OCI-LY7 (cell line): ENCODE results near the gene MSL1. TPM values are rescaled to one million over a fixed set of nuclear protein-coding genes. Genes with fewer than 3 reads are reported as not detected.

Experiments
- BruUV-seq: library from RNA; stranded (reverse); fragments of 400-500 nt; replicated peaks from 2 replicates; lab custom pipeline; 2021; lab: Mats Ljungman, UMichigan
- CTCF ChIA-PET: fragments of 300-600 bp; sonication (Branson Sonifier 250); formaldehyde crosslinking; loops from one replicate; lab custom pipeline; 2022; ENCODE audit warnings: antibody characterized with exemption; ENCODE audit not compliant: unreplicated experiment; lab: Charles Lee
- POLR2A ChIA-PET: fragments of 300-600 bp; sonication (Branson Sonifier 250); formaldehyde crosslinking; loops from one replicate; lab custom pipeline; 2022; ENCODE audit warnings: antibody characterized with exemption; lab: Charles Lee
- DNase-seq: peaks from one replicate; pipeline ENCODE4 v3.0.0-alpha.2; 2015; ENCODE audit warnings: low spot score
- H2AFZ ChIP-seq: fragments of 200-600 bp; sonication (generic), shearing (Covaris generic); 2 replicates; pipeline ENCODE4 v1.6.1; 2014; ENCODE audit warnings: mild to moderate bottlenecking, antibody characterized with exemption, low read length, moderate library complexity
- H3K27ac ChIP-seq: fragments of 200-600 bp; sonication (generic); 2 replicates; pipeline ENCODE4 v1.5.1; 2014; ENCODE audit warnings: mixed run types, low read depth, mild to moderate bottlenecking, moderate library complexity, low read length, inconsistent platforms; ENCODE audit not compliant: poor library complexity, severe bottlenecking
- H3K36me3 ChIP-seq: fragments of 200-600 bp; sonication (generic); 2 replicates; pipeline ENCODE4 v1.6.1; 2014; ENCODE audit warnings: mild to moderate bottlenecking, antibody characterized with exemption, low read length, moderate library complexity, mixed read lengths; ENCODE audit not compliant: insufficient read depth
- H3K4me1 ChIP-seq: fragments of 200-600 bp; sonication (generic); 2 replicates; pipeline ENCODE4 v1.5.1; 2014; ENCODE audit warnings: mild to moderate bottlenecking, low read length; ENCODE audit not compliant: insufficient read depth, poor library complexity, severe bottlenecking
- H3K4me2 ChIP-seq: fragments of 200-600 bp; sonication (generic); 2 replicates; pipeline ENCODE4 v1.6.1; 2014; ENCODE audit warnings: mild to moderate bottlenecking, low read length
- H3K4me3 ChIP-seq: fragments of 200-600 bp; sonication (generic); 2 replicates; pipeline ENCODE4 v1.5.1; 2014; ENCODE audit warnings: mild to moderate bottlenecking, low read depth, low read length; ENCODE audit not compliant: poor library complexity, severe bottlenecking
- H3K79me2 ChIP-seq: fragments of 200-600 bp; sonication (generic); 2 replicates; pipeline ENCODE4 v1.6.1; 2016; ENCODE audit warnings: low read depth, mild to moderate bottlenecking, low read length, moderate library complexity, mixed read lengths; ENCODE audit not compliant: insufficient read depth
- H3K9me2 ChIP-seq: fragments of 200-600 bp; sonication (generic); 2 replicates; pipeline ENCODE4 v1.6.1; 2016; ENCODE audit warnings: mild to moderate bottlenecking, low read length, mixed read lengths; ENCODE audit not compliant: insufficient read depth
- H3K9me3 ChIP-seq: fragments of 200-600 bp; sonication (generic); 2 replicates; pipeline ENCODE4 v1.6.1; 2014; ENCODE audit warnings: mild to moderate bottlenecking, mixed run types, low read length, mixed read lengths
- H4K20me1 ChIP-seq: fragments of 200-600 bp; sonication (generic); 2 replicates; pipeline ENCODE4 v1.6.1; 2014; ENCODE audit warnings: mild to moderate bottlenecking, antibody characterized with exemption, low read length, moderate library complexity, mixed read lengths; ENCODE audit not compliant: insufficient read depth
- CTCF ChIP-seq: fragments of 200-600 bp; sonication (generic); conservative IDR thresholded peaks from 2 replicates; pipeline ENCODE4 v1.5.1; 2014; ENCODE audit warnings: mild to moderate bottlenecking, antibody characterized with exemption, low read length, moderate library complexity, mixed read lengths
- EZH2phosphoT487 ChIP-seq: fragments of 200-600 bp; sonication (generic); IDR thresholded peaks from 2 replicates; pipeline ENCODE4 v1.6.1; 2018; ENCODE audit warnings: low read depth, borderline replicate concordance, mild to moderate bottlenecking, mixed run types, antibody characterized with exemption, low read length, moderate library complexity, mixed read lengths
- intact Hi-C: fragments of 100-400 bp; cut with micrococcal nuclease; formaldehyde crosslinking; loops from one replicate; pipeline ENCODE4 v1.10.0; 2022; ENCODE audit not compliant: unreplicated experiment
- total RNA-seq, 2 experiments: library from RNA; depleted of rRNA in 1 of 2; stranded (reverse); fragments of >200 nt in 1 of 2; shearing (Covaris generic) in 1 of 2; gene quantifications; 2 replicates each; pipeline ENCODE4 v1.2.3, GENCODE V29; 2014 to 2022

The MSL1 gene
- total RNA-seq, 2 experiments from 2014 or later: 95.4 to 97.2 TPM

- Histone ChIP-seq H2AFZ (no peak overlapping the region), H3K4me3 (no peak overlapping the region), H3K79me2 (no peaks in the 10 kb centered on the region)
Observed at GRCh38 chr17:40105861-40106759, 15.7 kb upstream of the MSL1 start.

GRCh38 chr17:40106760-40107521 is 14.8 kb upstream of the MSL1 start:
- peak overlapping the region; percentile 33; the same call in 1 of the 2 replicates for H3K4me2 ChIP-seq
- no peak overlapping the region for H3K27ac ChIP-seq
- BruUV-seq: no TSS peak
- H3K9me2 ChIP-seq: no peaks in the 10 kb centered on the region
- intact Hi-C loops: no loop called here
- DNase-seq: no peak
- CTCF ChIA-PET: no interaction called here
- H3K36me3 ChIP-seq: no peaks in the 10 kb centered on the region
- H3K79me2 ChIP-seq: no peaks in the 10 kb centered on the region
- no peaks in the 10 kb centered on the region for H3K9me3 ChIP-seq
- no peaks in the 10 kb centered on the region for H4K20me1 ChIP-seq
- POLR2A ChIA-PET: no interaction called here
- no peak for TF ChIP-seq EZH2phosphoT487
- TF ChIP-seq CTCF: no peak
- H2AFZ ChIP-seq: no peak overlapping the region
- no peak overlapping the region for H3K4me3 ChIP-seq
- peaks cover 36% of the 10 kb centered on the region for H3K4me1 ChIP-seq

More at GRCh38 chr17:40105861-40106759, 15.7 kb upstream of the MSL1 start:
- no peak for DNase-seq
- no peak overlapping the region for H3K4me2 ChIP-seq
- H3K27ac ChIP-seq: no peak overlapping the region
- intact Hi-C loops: no loop called here
- no peak for TF ChIP-seq EZH2phosphoT487
- TF ChIP-seq CTCF: no peak
- ChIA-PET CTCF (no interaction called here), POLR2A (no interaction called here)
- peaks cover 32% of the 10 kb centered on the region for H3K4me1 ChIP-seq
- no peaks in the 10 kb centered on the region for H4K20me1 ChIP-seq
- no peaks in the 10 kb centered on the region for H3K9me2 ChIP-seq
- no peaks in the 10 kb centered on the region for H3K36me3 ChIP-seq
- no TSS peak for BruUV-seq
- H3K9me3 ChIP-seq: no peaks in the 10 kb centered on the region
